DMS53 treated with DMSO at 0.1 percent for 48 hours (cell line): ENCODE results near the gene FBXL14.
"Not testable (repeated sequence)": the region's sequence is repeated elsewhere in the genome, so short reads cannot be mapped to it uniquely, and the experiment has no call there.

Experiments used
- DNase-seq: peaks from one replicate; lab custom pipeline; 2025; ENCODE audit not compliant: unreplicated experiment; lab: John Stamatoyannopoulos, UW

FBXL14 gene

DNA sequence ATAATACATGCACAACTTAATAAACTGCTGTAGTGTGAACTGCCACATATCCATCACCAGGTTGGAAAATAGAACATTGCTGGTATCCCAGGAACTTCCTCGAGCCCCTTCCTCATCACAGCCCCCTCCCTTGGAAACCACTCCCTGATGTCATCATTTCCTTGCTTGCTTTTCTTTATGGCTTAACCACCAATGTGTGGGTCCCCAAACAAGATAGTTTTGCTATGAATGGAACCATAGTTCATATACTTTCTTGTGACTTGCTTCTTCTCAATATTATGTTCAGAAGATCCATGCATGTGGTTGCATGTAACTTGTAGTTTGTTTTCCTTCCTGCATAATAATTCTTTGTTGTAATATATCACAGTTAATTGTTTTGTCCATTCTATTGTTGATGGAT lies 25.7 kb upstream of the FBXL14 start:
- no peak for DNase-seq

DNA sequence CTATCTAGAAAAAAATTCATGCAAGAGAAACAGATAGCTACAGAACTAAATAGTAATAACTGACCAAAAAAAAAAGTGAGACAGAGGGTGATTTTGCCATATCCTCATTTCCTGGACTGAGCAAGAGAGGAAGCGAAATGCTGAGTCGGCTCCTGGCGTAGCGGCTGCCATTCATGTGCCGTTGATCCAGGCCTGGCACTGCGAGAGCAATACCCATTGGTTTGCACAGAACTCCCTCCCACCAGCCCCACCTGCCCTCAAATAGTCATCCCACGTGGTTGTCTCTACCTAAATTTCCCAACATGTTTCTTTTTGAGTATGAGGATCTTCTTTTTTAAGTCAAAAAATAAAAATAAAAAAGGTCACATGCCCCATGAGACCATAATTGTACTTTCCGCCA lies 25.2 kb upstream of the FBXL14 start:
- DNase-seq = no peak

DNA sequence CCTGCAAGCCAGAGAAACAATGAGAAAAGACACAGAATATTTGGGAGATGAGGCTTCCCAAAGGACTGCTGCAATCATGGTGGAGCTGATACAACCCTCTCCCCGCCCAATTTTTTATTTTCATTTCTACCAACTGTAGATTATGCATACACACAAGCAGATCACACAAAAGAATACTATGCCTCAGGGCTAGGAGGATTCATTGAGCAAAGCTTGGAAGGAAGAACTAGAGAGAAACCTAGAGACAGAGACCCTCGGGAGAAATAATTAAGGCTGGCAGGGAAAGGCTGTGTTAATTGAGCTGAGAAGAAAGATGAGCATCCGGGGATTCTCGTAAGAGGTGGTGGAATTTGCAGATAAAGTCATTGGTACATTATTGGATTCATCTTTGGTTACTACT lies 24.8 kb upstream of the FBXL14 start:
- DNase-seq = no peak

DNA sequence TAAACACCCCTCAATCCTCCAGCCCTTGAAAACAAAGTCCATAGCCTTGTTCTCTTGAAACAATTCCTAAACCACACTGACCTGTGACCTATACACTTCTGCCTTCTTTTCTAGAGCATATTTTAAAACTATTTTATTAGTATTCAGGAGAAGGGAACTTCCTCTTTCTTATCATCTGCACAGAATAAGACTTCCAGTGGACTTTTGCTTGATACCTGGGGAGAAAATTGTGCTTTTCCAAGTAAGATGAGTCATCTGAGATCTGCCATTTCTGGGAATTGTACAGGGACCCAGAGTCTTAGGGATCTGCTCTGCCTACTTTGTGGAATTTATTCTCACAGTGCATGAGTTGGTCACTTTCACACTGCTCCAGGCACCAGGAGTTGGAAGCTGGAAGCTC lies 24.1 kb upstream of the FBXL14 start:
- DNase-seq = no peak

DNA sequence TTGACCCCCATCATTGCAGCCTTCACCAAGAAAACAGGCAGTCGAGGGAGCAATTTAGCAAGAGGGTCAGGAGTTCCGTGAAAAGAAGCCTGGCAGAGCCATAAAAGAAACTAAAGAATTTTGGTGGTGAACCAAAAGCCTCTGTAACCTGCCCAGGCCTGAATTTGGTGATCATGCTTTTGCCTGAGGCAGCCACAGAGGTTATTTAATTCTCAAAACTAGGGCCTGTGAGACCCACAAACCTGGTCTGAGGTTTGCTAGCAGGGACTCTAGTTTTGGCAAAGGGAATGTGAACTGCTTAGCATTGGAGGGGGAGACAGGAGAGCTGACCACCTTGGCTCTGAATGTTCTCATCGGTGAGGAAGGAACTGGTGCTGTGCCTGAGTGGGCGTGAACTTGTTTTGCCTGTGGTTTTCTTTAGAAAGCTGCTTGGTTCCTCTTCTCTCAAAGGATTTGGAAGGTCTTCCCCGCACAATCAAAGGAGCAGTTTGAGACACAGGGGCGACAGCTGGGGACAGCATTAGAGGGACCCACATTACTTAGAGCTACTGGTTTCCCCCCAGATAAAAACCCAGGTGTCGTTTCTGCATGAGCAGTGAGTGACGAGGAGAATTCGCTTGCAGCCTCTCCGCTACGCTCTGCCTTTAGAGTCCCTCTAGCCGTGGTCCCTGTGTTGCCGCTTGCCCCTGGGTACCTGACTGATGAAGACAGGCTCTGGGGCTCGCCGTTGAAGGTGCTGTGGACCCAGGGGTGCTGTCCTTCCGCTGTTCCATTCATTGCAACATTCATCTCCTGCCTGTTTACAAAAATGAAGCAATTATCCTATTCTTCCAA lies 22.1 kb upstream of the FBXL14 start:
- no peak for DNase-seq

DNA sequence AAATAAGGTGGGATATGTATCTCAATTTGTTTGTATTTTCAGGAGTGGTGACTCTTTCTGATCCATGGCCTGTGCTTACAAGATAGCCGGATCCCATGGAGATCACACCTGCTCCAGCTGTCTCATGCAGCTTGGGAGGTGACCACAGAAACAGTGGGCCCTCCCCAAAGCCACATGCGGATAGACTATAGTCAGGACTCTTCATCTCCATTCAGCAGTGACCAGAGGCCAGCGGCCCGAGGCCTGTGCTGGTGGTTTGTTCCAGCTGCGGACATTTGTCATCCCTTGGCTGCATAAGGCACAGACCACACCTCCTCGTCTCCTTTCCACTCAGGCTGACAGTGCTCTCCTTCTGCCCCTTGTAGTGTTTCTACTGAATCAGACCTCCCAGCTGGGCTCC lies 20.0 kb upstream of the FBXL14 start:
- DNase-seq = no peak

DNA sequence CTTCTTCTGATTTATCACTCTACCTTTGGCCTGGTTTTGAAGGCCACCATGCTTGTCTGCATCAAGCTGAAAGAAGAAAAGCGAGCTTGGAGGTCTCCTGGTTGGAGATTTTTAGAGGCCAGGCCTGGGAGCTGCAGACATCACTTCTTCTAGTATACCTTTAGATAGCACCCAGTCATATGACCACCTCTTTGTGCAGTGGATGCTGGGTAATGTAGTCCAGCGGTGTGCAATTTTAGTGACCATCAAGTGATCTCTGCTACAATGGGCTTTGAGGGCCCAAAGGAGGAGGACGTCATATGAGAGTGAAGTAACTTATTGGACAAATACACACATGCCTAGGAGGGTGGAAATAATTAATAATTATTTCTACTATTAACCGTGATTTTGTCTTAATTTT lies 19.5 kb upstream of the FBXL14 start:
- no peak for DNase-seq

DNA sequence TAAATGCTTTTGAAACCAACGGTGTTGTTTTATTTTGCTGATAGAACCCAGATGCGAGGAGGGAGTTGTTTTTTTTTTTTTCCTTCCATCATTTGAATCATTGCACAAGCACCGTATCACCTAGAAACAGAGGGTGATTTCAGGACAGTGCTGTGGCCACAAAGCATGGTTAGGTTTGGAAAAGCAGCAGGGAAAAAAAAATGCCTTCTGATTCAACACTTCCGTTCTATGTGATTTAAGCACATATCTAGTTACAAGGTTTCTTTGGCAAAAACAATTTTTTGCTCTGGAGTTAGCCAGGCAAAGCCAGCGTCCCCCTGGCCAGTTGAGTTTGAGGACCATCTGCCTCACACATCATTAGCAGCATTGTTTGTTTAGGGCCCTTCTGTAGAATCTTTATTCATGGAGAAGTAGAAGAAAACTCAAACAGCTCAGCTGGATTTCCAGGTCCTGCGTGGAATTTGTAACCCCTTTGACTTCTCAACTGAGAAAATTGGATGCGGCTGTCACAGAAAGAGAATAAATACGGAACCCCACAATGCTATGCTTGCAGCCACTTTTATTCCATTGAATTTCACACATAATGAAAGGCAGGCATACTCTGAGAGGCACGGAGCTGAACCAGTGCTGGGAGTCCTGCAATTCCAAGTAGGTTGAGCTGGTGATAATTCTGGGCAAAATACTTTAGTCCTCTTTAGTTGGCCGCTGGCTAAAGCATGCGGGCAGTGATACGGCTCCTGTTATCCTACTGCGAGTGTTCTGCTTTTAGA lies 17.6 kb upstream of the FBXL14 start:
- no peak for DNase-seq

DNA sequence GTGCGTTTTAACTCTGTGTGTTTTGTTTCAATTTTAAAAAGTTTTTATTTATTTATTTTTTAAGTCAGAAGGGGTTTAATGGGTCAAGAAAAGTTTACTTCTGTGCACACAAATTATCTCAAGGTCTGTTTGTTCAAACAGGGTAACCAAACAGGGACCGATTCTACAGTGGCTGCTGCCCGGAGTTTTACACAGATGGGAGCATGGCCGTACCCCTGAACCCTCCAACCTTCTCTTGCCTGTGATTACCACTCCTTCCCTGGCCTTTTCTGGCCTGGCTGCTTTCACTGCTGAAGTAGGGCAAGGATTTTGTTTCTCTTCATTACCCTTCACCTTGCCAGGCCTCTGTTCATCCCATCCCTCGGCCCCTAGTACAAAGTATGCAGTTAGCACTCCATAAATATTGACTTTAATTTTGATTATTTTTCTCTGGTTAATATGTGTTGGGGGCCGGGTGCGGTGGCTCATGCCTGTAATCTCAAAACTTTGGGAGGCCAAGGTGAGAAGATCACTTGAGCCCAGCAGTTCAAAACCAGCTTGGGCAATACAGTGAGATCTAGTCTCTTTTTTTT lies 15.8 kb upstream of the FBXL14 start:
- DNase-seq = no peak

DNA sequence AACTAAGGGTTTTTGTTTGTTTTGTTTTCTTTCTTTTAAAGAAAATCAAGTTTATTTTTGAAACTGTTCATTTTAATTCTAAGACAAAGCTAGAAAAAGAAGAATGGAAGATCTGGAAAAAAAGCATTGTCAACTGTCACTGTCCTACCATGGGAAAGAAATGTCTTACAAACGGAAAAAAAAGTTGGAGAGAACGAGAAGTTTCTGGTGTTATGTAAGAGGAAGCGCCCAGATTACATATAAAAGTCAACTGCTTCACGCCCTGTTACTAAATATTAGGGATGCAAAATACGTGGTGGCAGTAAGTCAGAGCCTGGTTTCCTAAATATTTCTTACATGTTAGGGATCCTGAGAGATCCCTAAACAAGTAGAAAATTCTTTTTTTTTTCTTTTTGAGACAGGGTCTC lies 14.3 kb upstream of the FBXL14 start:
- DNase-seq = no peak

DNA sequence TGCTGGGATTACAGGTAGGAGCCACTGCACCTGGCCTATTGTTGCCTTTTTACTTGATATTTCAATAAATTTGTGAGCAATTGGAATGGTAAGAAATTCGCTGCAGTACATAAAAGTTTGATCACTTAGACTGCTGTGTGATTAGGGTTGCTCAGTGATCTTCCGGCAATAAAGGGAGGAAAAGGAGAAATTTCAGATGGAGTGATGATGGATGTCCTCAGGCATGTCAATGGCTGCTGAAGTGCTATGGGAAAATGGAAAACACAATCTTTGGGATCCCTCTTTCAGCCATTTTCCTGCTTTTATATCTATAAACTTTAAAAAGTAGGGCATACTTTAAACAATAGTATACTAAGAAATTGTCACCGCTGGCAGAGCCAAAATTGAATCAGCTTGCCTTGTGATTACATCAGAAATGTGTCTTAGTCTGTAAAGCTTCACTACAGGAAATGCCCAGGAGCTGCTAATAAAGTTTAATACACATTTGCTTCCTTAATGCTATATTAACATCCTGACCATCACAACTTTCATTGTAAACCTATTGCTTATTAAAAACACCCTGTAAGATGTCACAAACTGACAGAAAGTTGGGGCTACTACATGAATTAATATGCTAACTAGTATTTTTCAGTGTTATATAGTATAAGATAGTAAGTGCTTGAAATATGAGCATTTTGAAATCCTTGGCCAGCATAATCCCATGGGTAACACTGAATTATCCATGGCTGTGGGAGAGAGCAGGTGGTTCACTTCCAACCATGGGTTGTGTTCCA lies 13.7 kb upstream of the FBXL14 start:
- peak; percentile 20 for DNase-seq

DNA sequence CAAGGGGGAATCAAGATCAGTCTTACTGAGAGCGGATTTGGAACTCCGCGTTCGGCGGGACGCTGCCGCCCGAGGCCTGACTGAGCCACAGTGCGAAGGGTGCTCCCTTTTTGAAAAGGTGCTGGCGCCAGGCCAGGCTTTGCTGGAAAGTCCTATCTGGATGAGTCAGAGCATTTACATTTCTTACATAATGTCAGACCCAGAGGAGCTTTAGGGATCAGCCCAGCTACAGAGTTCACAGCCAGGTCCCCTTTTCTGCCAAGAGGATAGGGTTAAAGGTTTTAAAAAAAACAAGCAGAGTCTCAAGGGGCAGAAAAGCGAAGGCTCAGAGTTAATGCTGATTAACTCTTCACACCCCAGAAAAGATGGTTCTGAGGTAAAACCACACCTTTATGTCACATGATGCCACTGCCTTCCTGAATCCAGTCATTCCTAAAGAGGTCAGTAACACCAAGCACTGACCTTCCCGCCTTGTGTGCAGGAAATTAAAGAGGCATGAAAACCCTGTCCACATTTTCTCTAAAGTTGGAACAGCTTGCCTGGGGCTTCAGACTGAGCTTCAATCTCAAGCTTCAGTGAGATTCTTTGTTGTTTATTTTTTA lies 11.7 kb upstream of the FBXL14 start:
- DNase-seq = peak; percentile 96

DNA sequence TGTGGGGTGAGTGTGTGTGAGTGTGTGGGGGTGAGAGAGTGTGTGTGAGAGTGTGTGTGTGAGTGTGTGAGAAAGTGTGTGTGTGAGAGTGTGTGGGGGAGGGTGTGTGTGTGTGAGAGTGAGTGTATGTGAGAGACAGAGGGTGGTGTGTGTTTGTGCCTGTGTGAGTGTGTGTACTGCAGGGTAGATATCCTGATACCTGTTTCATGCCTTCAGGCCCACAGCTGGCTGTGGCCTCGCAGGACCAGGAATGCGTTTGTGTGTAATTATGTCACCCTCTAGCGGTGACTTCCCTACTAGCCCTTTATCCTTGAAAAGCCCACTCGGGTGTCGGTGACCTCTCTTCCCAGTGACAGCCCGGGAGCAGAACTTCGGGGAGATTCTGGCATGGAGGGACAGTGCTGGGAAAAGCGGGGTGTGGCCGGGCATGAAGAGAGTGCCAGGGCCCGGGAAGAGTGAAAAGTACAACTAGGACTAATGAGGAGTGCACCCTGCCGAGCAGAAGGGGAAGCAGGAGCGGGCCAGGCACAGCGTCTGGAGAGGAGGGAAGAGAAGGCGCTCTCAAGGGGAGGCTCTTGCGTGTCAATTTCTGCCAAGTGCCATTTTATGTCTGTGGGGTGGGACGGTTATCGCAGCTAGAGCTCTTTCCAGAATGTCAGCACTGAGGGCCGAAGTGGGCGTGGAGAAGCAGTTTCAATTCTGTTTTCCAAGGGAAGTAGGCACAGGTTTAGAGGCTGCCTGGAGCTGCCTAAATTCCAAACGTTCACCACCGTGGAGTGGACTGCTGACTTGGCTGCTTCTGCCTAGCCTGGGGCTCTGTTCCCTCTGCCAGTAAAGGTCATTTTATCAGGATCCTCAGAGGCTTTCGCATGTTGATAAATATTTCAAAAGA lies 11.0 kb upstream of the FBXL14 start:
- peak; percentile 95 for DNase-seq

DNA sequence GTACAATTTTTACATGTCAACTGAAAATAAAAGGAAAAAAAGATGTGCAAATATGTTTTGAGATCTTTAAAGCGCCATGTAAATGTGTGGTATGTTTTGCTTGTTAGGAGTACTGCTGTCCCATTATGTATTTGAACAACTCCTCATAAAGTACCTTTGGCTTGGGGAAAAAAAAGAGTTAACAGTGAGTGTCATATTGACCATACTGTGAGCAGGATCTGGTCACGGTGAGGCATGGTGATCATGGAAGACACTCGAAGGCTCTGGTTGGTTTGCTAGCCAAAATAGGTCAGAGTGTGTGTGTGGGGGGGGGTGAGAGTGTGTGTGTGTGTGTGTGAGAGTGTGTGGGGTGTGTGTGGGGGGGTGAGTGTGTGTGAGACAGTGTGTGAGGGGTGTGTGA lies 10.1 kb upstream of the FBXL14 start:
- DNase-seq = no peak

DNA sequence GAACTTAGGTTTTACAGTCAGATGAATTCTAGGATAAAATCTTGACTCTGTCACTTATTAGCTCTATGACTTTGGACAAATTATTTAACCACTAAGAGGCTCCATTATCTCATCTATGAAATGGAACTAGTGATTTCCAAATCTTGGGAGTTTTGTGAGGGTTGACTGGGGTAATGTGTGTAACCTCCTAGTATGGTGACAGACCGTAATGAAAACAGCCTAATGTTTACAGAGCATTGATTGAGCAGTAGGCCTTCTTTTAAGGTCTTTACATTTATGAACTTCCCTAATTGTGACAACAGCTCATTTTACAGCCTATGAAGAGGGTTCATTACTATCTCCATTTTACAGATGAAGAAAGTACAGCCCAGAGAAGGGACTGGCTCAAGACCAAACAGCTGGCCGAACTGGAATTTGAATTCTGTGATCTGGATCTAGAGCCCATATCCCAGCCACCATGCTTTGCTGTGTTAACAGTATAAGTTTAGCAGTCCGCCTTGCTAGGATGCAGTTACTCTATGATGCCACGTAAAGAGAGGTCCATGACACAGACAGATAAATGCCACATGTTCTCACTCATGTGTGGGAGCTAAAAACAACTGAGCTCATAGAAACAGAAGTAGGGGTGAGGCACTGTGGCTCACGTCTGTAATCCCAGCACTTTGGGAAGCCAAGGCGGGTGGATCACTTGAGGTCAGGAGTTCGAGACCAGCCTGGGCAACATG lies 9.1 kb upstream of the FBXL14 start:
- DNase-seq = no peak

DNA sequence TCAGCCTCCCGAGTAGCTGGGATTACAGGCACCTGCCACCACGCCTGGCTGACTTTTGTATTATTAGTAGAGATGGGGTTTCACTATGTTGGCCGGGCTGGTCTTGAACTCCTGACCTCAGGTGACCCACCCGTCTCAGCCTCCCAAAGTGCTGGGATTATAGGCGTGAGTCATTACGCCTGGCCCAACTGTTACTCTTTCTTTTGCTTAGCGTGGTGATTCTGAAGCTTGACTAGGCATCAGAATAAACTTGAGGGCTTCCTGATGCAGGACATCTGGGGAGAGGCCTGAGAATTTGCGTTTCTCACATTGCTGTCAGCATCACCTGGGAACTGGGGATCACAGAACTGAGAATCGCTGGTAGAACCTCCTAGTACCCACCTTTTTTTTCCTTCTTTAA lies 8.3 kb upstream of the FBXL14 start:
- not testable (repeated sequence) for DNase-seq

DNA sequence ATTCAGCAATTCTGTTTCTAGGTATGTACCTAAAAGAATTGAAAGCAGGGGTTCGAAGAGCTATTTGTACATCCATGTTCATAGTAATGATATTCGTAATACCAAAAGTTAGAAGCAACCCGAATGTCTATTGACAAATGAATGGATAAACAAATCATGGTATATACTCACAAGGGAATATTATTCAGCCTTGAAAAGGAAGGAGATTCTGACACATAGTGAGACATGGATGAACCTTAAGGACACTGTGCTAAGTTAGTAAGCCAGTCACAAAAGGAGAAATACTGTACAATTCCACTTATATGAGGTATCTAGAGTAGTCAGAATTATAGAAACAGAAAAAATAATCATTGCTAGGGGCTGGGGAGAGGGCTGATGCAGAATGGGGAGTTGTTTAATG lies 4.4 kb upstream of the FBXL14 start:
- DNase-seq = no peak

DNA sequence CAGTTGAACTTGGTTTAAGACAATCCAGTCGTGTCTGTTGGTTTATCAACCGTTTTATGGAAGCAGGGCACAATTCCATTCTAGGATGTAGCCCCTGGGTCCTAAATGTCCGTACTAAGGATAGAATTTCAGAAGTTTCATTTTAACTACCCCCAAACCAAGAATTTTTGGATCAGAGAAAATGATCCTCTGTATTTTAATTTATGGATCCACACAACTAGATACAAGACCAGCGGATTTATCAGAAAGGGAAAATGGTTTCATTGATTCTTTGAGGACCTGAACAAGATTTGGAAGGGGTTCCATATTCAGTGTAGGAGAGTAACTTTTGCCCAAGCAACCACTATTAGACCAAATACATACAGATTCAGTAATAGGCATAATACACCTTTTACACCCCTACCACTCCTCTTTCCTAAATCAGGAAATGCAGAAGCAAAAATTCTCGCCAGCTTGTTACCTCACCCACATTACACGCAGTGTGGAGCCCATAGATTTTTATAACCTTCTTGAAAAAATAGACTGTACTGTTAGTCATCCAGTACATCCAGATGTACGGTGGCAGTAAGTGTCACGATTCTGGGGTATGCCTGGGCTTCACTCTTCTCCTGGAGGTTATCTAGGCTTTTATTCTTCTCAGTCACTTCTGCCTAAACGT lies 1.4 kb upstream of the FBXL14 start:
- no peak for DNase-seq

DNA sequence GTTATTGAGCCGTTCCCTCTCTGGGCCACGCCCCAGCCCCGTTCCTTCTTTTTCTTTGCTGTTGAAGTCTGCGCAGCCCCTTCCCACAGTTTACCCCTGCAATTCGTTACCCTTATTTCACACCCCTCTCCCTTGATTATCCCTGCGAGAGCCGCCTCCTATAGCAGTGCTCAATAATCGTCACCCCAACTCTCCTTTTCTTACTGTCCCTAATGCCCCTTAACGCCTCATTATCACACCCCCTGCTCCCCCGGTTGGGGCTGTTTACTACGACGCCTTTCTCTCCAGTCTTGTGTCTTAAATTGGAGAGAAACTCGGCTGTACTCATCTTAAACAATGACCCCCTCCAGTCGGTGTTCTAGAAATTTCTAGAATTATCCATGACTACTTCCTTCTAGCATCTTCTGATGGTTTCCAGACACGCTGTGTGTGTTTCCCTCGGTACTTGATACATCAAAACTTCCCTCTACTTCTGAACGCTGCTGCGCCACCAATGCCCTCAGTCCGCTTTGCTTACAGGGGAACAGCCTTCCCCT lies 713 bp upstream of the FBXL14 start:
- DNase-seq = no peak
